Nephron progenitor cell (in vitro differentiated cells): Measurements from ENCODE around the gene CECR2.

ENCODE experiments used
- DNase-seq: peaks from one replicate; pipeline ENCODE4 v3.0.0; 2021
- H3K27ac Mint-ChIP-seq: 2 replicates; pipeline ENCODE4 v1.8.0; 2021; ENCODE audit warnings: mild to moderate bottlenecking, moderate library complexity, mixed read lengths
- H3K27me3 Mint-ChIP-seq: 2 replicates; pipeline ENCODE4 v1.8.0; 2021; ENCODE audit warnings: mild to moderate bottlenecking, low read depth, mixed read lengths; ENCODE audit not compliant: poor library complexity
- H3K36me3 Mint-ChIP-seq: 2 replicates; pipeline ENCODE4 v1.8.0; 2021; ENCODE audit warnings: low read depth, mixed read lengths
- H3K4me1 Mint-ChIP-seq: 2 replicates; pipeline ENCODE4 v1.8.0; 2021; ENCODE audit warnings: mixed read lengths
- H3K4me3 Mint-ChIP-seq: 2 replicates; pipeline ENCODE4 v1.8.0; 2021; ENCODE audit warnings: mild to moderate bottlenecking, moderate library complexity, mixed read lengths
- H3K9me3 Mint-ChIP-seq: 2 replicates; pipeline ENCODE4 v1.8.0; 2021; ENCODE audit warnings: mild to moderate bottlenecking, moderate library complexity, mixed read lengths
- TF ChIP-seq, protein P1 (sequence below): fragments of 200-600 bp; sonication (generic); IDR thresholded peaks from 2 replicates; pipeline ENCODE4 v1.5.0; 2021; ENCODE audit warnings: antibody characterized with exemption

The CECR2 gene

DNA sequence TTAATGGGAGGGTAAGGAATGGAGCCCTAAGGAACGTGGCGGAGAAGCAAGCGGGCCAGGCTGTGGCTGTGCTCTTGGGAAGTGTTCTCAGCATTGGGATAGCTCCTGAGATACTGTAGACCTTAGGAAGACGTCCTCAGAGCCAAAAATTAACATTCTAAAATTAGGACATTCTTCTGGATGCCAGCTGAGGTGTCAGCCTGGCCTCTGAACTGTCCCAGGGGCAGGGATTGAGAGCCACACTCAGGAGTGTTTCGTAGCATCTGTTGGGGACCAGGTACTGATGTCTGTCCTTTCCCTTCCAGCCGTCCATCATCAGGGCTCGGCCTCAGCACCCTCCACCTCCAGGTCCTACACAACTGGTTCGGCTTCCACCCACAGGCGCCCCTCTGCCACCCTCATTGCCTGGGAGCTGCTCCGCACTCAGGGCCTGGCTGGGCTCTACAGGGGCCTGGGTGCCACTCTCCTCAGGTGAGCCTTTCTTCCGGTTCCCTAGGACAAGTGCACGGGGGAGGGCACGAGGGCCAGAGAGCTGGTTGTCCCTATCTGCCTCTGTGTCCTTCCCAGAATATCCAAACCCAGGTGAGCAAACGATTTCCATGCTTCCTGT, 217.7 kb downstream of the CECR2 start:
- DNase-seq, result no peak
- Mint-ChIP-seq H3K9me3 (no peaks in the 10 kb centered on the region), H3K27me3 (no peaks in the 10 kb centered on the region), H3K27ac (no peak overlapping the region), H3K4me1 (peaks cover 5% of the 10 kb centered on the region), H3K36me3 (peaks cover 16% of the 10 kb centered on the region), H3K4me3 (no peak overlapping the region)
- TF ChIP-seq, protein P1, sequence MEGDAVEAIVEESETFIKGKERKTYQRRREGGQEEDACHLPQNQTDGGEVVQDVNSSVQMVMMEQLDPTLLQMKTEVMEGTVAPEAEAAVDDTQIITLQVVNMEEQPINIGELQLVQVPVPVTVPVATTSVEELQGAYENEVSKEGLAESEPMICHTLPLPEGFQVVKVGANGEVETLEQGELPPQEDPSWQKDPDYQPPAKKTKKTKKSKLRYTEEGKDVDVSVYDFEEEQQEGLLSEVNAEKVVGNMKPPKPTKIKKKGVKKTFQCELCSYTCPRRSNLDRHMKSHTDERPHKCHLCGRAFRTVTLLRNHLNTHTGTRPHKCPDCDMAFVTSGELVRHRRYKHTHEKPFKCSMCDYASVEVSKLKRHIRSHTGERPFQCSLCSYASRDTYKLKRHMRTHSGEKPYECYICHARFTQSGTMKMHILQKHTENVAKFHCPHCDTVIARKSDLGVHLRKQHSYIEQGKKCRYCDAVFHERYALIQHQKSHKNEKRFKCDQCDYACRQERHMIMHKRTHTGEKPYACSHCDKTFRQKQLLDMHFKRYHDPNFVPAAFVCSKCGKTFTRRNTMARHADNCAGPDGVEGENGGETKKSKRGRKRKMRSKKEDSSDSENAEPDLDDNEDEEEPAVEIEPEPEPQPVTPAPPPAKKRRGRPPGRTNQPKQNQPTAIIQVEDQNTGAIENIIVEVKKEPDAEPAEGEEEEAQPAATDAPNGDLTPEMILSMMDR, result no peak

DNA sequence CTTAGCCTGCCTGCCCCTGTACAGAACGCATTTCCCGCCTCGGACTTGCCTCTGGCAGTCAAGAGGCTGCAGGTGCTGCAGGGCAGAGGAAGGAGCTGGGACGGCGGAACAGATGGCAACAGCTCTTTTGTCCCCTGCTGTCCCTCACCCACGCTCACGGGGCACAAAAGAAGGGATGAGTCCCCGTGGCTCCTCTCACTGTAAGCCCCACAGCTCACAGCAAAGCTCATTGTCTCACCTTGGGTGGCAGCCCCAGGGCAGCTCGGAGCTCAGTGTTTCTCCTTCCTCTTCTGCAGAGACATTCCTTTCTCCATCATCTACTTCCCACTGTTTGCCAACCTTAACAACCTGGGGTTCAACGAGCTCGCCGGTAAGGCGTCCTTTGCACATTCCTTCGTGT, 218.4 kb downstream of the CECR2 start:
- Mint-ChIP-seq H3K4me1 (peaks cover 5% of the 10 kb centered on the region), H3K9me3 (no peaks in the 10 kb centered on the region), H3K27ac (peak overlapping the region; percentile 61), H3K27me3 (no peaks in the 10 kb centered on the region), H3K36me3 (peaks cover 23% of the 10 kb centered on the region), H3K4me3 (no peak overlapping the region)
- TF ChIP-seq, protein P1, result no peak
- no peak for DNase-seq

DNA sequence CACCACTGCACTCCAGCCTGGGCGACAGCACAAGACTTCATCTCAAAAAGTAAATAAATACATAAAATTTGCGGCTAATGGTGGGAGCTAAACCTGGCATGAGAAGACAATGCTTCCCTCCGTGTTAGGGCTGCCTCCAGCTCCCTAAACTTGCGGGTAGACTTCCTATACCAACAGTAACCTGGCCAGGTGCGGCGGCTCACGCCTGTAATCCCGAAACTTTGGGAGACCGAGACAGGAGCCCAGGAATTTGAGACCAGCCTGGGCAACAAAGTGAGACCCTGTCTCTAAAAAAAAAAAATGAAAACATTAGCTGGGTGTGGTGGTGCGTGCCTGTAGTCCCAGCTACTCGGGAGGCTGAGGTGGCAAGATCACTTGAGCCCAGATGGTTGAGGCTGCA, 219.3 kb downstream of the CECR2 start:
- TF ChIP-seq, protein P1, result no peak
- DNase-seq, result no peak
- H3K4me1 Mint-ChIP-seq, result peaks cover 5% of the 10 kb centered on the region
- no peaks in the 10 kb centered on the region for H3K9me3 Mint-ChIP-seq
- H3K4me3 Mint-ChIP-seq, result no peak overlapping the region
- H3K27me3 Mint-ChIP-seq, result no peaks in the 10 kb centered on the region
- H3K36me3 Mint-ChIP-seq, result peaks cover 31% of the 10 kb centered on the region
- no peak overlapping the region for H3K27ac Mint-ChIP-seq

DNA sequence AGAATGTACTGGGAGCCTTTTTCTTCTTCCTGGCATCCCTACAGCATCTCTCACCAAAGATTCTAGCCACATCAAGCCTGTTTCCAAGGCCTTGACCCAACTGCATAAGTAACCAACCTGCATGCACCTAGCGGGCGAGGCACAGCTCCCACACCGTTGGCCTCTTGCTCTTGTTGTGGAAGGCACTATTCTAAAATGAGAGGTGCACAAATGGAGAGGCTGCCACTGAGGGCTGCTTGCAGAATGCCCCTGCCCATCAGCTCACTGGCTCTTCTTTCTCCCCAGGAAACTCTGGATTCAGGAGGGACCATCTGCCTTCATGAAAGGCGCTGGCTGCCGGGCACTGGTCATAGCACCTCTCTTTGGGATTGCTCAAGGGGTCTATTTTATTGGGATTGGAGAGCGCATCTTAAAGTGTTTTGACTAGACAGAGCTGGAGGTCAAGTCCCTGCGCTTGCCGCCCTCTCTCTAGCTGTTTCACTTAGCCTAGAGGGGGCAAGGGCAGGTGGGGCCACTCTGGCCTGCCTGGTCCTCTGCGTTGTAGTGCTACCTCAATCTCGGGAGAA, 220.6 kb downstream of the CECR2 start:
- Mint-ChIP-seq H3K4me1 (peaks cover 5% of the 10 kb centered on the region), H3K9me3 (no peaks in the 10 kb centered on the region), H3K27ac (peak overlapping the region; percentile 90), H3K27me3 (no peaks in the 10 kb centered on the region), H3K36me3 (peaks cover 40% of the 10 kb centered on the region), H3K4me3 (no peak overlapping the region)
- TF ChIP-seq, protein P1, result no peak
- no peak for DNase-seq

DNA sequence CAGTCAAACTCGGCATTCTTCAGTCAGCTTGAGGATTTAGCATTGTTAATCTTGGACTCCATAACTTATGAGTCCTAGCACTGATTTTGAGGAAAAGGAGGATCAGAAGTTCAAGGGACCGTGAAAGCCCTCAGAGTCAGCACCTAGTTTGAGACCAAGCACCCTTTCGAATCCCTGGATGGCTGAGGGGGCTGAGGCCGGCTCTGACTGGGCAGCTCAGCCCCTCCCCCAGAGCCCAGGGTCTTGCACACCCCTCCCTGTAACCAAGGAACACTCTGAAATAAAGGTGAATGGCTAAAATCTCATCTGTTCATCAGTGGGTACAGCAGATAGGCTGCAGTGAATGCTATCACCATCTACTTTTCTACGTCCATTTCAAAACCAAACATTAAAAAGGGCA, 221.3 kb downstream of the CECR2 start:
- Mint-ChIP-seq H3K27ac (peak overlapping the region; percentile 90), H3K36me3 (peaks cover 46% of the 10 kb centered on the region), H3K27me3 (no peaks in the 10 kb centered on the region), H3K4me3 (no peak overlapping the region), H3K9me3 (no peaks in the 10 kb centered on the region), H3K4me1 (peaks cover 5% of the 10 kb centered on the region)
- no peak for DNase-seq
- TF ChIP-seq, protein P1, result no peak

DNA sequence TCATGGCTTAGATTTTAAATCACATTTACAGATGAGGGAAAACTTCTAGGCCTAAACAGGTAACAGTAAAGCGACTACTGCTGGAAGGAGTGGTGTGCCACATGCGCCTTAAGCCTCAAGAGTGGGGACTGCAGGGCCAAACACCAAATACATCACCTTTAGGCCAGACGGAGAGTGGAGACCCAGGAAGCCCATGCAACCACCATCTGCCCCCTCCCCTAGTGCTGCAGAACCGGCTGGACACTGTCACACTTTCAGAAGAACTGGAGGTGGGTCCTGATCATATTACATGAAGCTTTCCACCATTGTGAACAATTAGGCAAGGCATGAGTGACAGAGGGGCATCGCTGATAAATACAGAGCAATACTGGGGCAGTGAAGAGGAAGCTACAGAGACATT, 222.9 kb downstream of the CECR2 start:
- TF ChIP-seq, protein P1, result no peak
- H3K27me3 Mint-ChIP-seq, result no peaks in the 10 kb centered on the region
- peaks cover 63% of the 10 kb centered on the region for H3K36me3 Mint-ChIP-seq
- H3K9me3 Mint-ChIP-seq, result peaks cover 8% of the 10 kb centered on the region
- no peak for DNase-seq
- peaks cover 9% of the 10 kb centered on the region for H3K4me1 Mint-ChIP-seq
- H3K4me3 Mint-ChIP-seq, result no peak overlapping the region
- peak overlapping the region; percentile 69 for H3K27ac Mint-ChIP-seq
